GOT3 (cell line): ENCODE data around the gene C2CD4D.
"Not testable (repeated sequence)": the region's sequence is repeated elsewhere in the genome, so short reads cannot be mapped to it uniquely, and the experiment has no call there.

ENCODE experiments used
- DNase-seq: peaks from one replicate; lab custom pipeline; 2025; ENCODE audit warnings: mixed read lengths; lab: John Stamatoyannopoulos, UW

The C2CD4D gene

GRCh38 chr1:151858886-151859665, 19.5 kb upstream of the C2CD4D start:
- no peak for DNase-seq

DNA sequence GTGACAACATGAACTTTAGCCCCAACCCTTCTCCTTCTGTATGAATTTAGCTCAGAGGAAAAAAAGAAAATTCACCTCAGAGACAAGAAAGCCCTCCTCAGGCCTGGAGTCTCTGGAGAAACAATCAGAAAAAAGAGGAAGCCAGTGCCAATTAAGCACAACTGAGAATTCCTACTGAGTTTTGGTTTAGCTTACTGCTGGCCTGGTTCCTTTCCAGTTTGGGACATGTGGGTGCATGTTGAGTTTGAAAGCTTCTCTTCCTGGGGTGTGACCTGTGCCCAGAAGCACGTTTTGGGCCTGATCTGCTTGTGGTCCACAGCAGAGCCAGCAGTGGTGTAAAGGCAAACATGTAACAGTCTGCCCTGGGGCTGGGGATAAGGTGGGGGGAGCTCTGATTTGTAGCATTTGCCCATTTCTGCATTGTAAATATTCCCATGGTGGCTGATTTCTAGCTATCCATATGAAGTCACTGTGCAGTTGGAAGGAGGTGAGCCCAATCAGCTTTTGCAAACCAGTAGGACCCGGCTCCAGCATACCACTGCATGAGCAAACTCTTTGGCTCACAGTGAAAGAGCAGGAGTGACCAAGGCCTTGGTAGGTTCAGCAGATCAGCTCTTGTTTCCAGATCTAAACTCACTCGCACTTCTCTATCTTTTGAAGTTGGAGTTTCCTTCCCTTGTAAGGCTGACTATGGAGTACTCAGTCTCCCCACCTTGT, 18.6 kb upstream of the C2CD4D start:
- DNase-seq, result no peak

- DNase-seq, result no peak
Observed at GRCh38 chr1:151855933-151856332, 16.3 kb upstream of the C2CD4D start.

DNA sequence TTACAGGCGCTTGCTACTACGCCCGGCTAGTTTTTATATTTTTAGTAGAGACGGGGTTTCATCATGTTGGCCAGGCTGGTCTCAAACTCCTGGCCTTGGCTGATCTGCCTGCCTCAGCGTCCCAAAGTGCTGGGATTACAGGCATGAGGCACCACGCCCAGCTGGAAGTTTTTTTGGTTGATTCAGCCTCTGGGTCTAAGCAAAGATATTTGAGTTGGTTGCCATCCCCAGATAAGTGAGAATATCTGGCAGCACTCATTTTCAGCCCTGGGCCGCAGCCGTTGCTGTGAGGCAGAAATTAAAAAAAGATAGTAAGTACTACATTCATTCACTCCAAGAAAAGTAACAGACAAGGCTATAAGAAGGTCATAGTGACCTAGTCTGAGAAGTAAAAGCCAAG, 15.9 kb upstream of the C2CD4D start:
- DNase-seq, result not testable (repeated sequence)

DNA sequence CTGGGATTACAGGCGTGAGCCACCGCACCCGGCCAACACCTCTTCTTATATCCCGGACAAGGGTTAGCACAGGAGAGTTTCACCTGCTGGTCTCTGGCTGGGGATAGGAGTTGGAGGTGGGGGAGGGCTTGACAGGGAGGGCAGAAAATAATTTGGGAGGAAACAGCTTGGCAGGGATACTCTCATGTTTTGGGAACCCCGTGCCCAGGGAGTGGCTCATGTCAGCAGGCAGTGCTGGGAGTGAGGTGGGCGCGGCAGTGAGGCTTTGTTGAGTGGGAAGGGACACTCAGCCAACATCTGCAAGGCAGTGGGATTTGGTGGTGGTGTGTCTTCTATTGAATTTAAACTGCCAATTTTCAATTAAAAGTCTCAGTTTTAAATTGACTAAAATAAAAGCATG, 15.0 kb upstream of the C2CD4D start:
- DNase-seq, result no peak

GRCh38 chr1:151853411-151853943, 13.9 kb upstream of the C2CD4D start, which contains the start of gene THEM5:
TSS of gene THEM5 (minus strand) at chr1:151853712. CDS start at chr1:151853565, 147 bp downstream.
- no peak for DNase-seq

- no peak for DNase-seq
Observed at GRCh38 chr1:151852733-151853132, 13.1 kb upstream of the C2CD4D start.

GRCh38 chr1:151851886-151852285, 12.3 kb upstream of the C2CD4D start:
- DNase-seq, result no peak

DNA sequence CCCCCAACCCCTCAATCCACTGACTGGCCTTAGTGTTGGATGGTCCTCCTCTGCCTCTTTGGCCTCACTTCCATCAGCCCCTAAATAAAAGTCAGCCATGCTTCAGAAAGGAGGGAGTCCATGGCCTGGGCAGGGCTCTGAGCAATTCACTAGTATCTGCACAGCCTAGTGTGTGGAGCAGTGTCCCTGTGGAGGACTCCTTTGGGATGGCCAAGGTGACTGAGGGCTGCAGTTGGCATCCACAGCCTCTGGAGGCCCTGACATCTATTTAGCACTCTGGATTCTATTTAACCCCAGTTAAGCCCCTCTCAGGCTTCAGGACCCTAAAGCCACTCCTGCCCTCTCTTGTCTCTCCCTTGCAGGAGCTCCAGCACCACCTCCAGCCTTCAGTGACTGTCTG, 10.3 kb upstream of the C2CD4D start:
- DNase-seq, result no peak

DNA sequence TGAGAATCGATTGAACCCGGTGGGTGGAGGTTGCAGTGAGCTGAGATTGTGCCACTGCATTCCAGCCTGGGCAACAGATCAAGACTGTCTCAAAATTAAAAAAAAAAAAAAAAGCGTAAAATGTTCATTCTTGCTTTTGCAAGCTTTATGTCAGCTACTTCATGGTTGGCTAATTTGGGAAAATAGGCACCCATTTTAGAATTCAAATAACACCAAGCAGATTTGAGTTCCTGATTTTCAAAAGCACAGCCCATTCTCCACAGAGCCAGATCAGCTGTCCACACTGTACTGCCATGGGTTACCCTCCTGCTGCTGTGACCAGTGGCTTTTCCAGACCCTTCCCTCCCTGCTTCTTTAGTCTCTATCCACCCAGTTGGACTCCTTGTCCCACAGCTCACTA, 9.5 kb upstream of the C2CD4D start:
- DNase-seq, result no peak

DNA sequence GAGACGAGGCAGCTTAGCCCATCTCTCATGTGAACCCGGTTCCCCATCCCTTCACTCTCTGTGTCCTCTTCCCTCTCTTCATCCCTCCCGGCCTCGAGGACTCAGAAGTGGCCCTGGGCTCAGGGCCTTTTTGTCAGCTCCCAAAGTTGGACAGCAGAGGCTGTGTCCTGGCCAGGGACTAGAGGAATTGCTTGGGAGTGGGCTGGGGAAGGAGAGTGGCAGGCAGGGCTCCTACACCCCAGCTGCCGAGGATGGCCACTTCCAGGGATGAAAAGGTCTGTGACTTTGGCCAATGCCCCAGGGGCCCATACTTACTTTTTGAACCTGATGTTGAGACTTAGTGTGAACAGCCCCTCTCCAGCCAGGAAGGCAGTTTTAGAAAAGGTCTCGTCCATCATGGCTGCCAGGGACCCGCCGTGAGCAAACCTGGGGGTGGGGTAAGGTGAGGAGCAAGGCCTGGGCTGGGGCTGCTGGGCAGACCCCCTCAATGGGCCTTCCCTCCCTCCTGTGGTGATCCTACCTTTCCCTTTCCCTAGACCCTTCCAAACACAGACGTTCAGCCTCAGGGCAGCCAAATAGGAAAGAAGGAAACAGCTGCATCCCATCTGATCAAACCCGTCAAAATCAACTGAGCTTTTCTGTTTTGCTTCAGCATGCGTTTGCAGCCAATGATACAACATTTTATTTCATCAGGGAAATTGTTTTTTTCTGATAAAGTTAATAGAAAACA, 8.4 kb upstream of the C2CD4D start:
- no peak for DNase-seq

DNA sequence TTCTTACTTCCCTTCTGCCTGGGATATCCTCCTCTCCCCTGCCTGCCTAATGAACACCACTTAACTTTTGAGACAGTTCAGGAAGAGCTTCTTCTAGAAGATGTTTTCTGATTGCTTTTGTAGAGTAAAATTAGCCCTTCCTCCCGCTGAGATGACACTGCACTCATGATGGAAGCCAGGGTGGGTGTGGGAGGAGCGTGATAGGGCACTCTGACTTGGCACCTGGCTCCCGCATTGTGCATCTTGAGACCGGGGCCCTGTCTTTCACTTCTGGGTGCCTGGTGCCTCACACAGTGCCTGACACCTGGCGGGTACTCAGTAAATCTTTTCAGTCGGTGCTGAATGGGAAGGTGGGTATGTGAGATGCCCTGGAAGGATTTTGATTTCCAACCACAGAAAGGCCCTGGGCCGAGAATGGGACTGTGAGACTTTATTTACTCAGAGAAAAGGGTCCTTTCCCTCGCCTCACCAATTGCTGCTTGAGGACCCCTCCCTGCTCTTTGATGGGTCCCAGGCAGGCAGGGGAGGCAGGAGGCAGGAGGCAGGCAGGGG, 7.1 kb upstream of the C2CD4D start:
- DNase-seq, result no peak

DNA sequence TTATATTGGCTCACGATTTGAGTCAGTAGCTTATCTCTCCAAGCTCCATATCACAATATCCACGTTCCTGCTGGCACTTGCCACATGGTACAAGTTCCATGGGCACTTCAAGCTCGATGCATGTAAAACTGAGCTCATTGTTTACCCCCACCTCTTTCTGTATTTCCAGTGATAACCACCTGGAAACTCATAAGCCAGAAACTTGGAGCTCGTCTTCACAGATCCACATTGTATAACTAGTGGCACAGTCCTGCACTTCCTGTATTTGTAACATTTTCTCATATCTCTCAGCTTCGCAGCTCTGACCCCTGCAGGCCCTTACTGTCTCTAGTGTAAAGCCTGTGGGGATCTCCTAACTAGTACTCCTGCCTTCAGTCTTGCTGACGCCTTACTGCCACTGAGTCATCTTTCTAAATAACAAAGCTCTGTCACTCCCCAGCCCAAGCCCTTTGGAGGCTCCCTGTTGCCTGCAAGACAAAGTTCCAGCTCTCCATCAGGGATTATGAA, 6.5 kb upstream of the C2CD4D start:
- no peak for DNase-seq

GRCh38 chr1:151843398-151843797, 3.8 kb upstream of the C2CD4D start:
- no peak for DNase-seq

DNA sequence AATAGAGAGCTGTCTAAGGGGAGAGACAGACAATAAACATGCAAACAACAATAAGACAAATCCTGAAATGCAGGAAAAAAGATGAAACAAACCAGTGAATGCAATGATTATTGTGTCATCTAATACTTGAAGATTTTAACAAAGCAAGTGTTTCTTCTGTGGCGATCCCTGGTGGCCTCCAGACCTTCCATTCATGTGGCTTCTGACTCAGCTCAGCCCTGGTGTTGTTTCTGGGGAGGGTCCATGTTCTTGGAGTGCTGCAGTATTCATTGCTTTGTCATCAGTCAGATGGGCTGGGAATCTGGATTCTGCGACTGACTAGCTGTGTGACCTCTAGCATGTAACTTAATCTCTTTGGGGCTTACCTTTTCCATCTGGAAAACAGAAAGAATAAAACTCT, 1.5 kb upstream of the C2CD4D start:
- DNase-seq, result no peak

DNA sequence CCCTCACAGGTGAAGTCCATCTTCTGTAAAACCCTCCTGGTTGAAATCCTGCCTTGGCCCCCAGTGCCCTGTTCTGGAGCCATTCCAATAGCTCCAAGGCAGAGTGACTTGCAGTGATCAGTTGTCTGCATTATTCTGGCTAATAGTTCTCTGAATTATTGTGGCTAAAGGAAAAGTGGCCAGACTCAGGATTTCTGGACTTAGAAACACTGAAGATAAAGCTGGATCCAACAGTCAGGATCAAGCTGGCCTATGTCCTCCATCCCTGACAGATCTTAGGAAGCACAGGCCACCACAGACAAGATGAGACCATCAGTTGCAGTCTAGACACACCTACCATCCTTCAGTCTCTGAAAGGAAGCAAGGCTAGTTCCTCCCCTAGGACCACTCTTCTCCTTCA, 801 bp upstream of the C2CD4D start:
- no peak for DNase-seq

DNA sequence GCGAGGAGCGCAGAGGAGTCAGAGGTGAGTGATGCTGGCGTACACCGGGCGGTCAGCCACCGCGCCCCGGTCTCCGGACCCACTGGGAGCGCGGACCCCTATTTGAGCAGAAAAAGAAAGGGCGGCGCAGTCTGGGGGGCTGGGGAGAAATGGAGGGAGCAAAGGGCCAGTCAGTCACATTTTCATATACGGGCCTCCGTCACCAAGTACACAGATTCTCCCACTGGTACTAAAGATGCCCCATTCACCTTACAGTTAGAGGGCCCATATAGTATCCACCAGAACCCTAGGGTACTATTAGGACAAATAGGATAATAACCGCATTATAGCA, 573 bp downstream of the C2CD4D start:
- DNase-seq, result no peak

- no peak for DNase-seq
Observed at GRCh38 chr1:151838222-151839081, 1.2 kb downstream of the C2CD4D start.

GRCh38 chr1:151837884-151838221, 1.8 kb downstream of the C2CD4D start:
- no peak for DNase-seq

- DNase-seq, result no peak
Observed at GRCh38 chr1:151837197-151837596, 2.4 kb downstream of the C2CD4D start.

DNA sequence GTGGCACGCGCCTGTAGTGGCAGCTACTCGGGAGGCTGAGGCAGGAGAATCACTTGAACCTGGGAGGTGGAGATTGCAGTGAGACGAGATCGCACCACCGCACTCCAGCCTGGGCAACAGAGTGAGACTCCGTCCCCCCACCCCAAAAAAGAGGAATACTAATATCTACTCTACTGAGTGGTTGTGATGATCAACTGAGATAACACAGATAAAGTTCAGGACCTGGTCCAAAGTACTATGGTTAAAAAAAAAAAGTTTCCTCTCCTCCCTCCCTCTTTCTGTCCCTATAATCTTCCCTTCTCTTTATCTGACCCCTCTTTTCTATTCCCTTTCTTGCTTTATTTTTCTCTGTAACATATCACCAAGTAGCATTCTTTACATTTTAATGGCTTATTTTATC, 4.0 kb downstream of the C2CD4D start:
- DNase-seq, result no peak
